LNCAP (cell line): ENCODE measurements around the gene RAB4B.

Source experiments
- CTCF ChIP-seq: fragments of 450-650 bp; IDR thresholded peaks from 2 replicates; pipeline ENCODE4 v1.5.1; 2017; ENCODE audit warnings: mild to moderate bottlenecking

RAB4B gene

GRCh38 chr19:40777937-40778705, at the start of gene RAB4B:
RAB4B (plus strand) TSS chr19:40778247; CDS start chr19:40778376, 129 bp downstream.
- TF ChIP-seq CTCF, result no peak

- TF ChIP-seq CTCF, result no peak
Observed at GRCh38 chr19:40733149-40733548, 44.9 kb upstream of the RAB4B start.

- no peak for TF ChIP-seq CTCF
Observed at GRCh38 chr19:40735013-40735771, 42.9 kb upstream of the RAB4B start.

- TF ChIP-seq CTCF, result no peak
Observed at GRCh38 chr19:40736661-40737060, 41.4 kb upstream of the RAB4B start.

GRCh38 chr19:40737102-40737644, 40.9 kb upstream of the RAB4B start:
- TF ChIP-seq CTCF, result no peak

- no peak for TF ChIP-seq CTCF
Observed at GRCh38 chr19:40739030-40739839, 38.8 kb upstream of the RAB4B start.
